Measurements from ENCODE around the gene RIPOR2.

RIPOR2 gene

DNA sequence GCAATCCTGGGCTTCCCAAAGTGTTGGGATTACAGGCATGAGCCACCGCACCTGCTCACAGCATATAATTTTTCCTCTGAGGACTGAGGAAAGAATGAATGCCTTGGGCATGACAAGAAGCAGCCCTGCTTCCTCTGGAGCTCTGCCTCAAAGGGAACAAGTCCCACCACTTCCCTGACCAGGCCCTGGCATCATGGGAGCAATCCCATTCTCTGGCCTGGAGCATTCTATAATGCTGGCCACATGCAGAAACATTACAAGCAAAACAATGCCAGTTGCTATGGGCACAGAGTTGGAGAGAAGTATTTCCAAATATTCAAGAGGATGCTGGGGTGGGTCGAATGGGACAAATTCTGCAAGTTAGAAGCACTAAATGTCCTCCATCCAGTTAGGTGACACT is 95.6 kb downstream of the RIPOR2 start:
- no peak for DNase-seq

DNA sequence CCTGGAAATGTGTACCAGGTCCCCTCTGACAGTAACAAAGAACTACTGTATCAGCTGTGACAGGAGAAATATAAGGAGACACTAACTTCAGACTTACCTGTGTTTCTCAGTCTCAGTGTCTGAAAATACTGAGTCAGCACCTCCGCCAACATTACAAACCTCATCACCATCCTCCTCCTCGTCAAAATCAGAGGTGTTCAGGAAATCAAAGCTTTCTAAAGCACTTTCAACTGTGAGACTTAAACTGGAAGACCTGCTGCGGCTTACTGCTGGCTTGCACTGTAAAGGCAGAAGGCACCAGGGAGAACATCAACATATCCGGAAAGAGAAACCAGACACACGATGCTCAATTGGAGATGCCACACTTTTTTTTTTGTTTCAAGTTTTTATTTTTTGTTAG is 96.8 kb downstream of the RIPOR2 start:
- no peak for DNase-seq

GRCh38 chr6:24838081-24838480 is 97.7 kb downstream of the RIPOR2 start:
- DNase-seq = no peak

- DNase-seq = no peak
Observed at GRCh38 chr6:24836109-24836508, 99.7 kb downstream of the RIPOR2 start.

- DNase-seq = no peak
Observed at GRCh38 chr6:24833711-24834386, 101.9 kb downstream of the RIPOR2 start.

GRCh38 chr6:24832794-24833193 is 103.0 kb downstream of the RIPOR2 start:
- DNase-seq = no peak

- DNase-seq = no peak
Observed at GRCh38 chr6:24831771-24832716, 103.7 kb downstream of the RIPOR2 start.

- no peak for DNase-seq
Observed at GRCh38 chr6:24829657-24830056, 106.1 kb downstream of the RIPOR2 start.

DNA sequence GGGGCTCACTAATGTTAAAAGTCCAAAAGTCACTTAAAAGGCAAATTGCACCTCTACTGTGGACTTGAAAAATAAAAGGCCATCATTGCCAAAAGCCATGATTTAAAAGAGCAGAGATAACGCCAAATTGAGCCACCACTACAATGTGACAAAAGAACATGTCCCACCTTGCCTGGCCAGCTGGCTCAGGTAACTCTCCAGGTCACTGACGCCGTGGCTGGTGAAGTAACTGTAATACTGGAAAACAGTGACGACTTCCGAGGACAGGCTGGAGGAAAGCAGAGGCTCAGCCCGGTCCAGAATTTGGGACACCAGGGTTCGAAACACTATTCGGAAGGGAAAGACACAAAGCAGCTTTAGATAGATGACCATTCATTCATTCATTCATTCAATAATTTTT is 107.8 kb downstream of the RIPOR2 start:
- no peak for DNase-seq

DNA sequence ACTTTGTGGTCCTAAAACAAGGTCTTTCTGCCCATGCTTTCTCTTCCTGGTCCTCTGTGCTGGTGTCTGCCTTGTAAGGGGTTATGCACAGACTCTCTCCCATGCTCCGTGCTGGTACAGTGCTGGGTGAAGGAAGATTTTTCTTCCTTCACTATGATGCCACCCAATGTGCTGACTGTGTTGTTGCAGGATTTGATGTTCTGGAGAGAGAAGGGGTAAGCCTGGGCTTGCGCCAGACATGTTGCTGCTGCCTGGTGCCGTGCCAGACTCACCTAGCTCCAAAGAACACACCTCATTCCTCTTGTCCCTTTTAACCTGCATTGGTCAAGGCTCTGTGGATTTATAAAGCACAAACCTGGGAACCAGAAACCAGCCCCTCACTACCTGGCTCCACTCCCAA is 108.6 kb downstream of the RIPOR2 start:
- DNase-seq = no peak

GRCh38 chr6:24825130-24825630 is 110.6 kb downstream of the RIPOR2 start:
- no peak for DNase-seq

DNA sequence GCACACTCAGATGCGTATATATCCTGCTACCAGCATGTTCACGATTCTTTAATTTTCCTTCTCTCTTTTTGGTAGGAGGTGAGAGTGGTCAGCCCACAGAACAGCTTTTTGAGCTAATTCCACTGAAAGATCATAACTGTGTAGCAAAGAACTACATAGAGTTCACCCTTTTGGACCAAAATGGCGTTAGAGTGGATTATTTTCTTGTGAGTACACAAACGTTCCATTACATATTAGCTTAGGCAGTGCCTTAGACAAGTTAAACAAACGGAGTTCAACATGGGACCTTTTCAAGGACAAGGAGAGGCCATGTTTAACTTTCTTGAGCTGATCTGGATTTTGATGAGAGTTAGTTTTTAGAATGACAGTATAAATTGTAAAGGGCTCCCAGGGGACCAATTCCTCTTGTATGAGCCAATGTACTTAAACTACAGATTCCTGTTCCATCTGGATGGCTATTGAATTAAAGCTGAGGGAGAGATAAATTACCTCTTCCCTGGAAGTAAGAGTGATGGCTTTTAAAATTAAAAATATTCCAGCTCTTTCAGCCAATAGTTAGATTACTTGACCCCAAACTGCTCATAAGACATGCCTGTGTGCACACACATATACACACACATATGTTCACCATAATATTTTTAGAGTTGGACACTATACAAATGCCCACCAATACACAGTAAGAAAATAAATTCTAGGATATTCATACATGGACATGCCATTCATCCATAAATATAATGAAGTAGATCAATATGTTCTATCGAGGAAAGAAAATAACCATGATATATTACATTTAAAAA is 111.4 kb downstream of the RIPOR2 start:
- no peak for DNase-seq

GRCh38 chr6:24823185-24823584 is 112.6 kb downstream of the RIPOR2 start:
- DNase-seq = no peak

DNA sequence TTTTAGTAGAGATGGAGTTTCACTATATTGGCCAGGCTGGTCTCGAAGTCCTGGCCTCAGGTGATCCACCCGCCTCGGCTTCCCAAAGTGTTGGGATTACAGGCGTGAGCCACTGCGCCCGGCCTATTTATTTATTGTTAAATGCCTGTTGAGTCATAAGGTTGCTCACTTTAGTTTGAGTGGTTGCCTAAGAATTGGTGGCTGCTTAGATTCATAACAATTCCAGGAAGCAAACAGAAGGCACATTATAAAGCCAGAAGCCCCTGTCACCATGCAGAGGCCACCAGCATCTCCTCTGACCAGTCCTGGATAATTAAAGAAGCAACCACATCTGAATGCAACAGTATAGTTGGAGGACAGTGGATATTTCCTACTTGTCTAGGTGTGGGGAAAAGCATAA is 113.1 kb downstream of the RIPOR2 start:
- no peak for DNase-seq

DNA sequence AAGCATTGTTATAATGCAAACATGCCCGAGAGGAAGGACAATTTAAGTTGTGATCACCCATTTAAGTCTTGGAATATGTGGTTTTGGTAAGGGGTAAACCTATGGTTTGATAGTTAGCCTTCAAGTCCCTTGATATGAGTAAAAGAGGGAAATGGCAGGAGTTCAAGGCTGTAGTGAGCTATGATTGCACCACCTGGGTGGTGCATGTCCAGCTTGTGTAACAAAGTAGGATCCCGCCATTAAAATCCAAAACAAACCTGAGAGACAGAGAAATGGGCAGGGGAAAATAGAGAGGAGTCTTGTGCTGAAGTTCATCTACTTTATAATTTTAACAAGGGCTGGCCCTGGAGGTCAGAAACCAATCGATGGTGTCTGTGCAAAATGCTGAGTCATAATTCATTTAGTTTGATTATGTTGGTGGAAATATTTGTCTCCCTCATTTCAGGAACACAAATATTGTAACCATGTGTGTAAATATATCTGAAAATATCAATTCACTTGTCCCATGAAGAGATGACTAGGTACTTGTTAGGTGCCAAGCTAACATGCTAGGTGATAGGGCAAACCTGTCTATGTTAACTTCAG is 113.8 kb downstream of the RIPOR2 start:
- no peak for DNase-seq

DNA sequence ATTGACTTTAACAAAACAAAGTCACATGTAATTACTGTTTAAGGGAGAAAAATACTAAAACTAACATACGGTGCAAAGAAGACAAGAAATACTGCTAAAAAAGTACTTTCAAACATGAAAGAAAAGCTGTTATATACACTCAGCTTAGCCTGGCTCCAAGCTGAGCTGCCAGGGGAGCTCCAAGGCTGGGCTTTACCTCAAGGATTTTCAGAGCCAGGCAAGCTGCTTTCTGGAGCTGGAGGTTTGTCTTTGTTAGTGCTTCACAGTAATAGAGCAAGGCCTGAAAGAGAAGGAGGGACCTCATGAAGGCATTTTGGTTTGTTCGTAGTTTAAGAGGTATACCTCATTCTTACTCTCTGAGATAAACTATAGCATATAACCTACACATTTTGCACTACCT is 117.4 kb downstream of the RIPOR2 start:
- DNase-seq = no peak

- no peak for DNase-seq
Observed at GRCh38 chr6:24809728-24810127, 126.0 kb downstream of the RIPOR2 start.

- no peak for DNase-seq
Observed at GRCh38 chr6:24807584-24807983, 128.2 kb downstream of the RIPOR2 start.

DNA sequence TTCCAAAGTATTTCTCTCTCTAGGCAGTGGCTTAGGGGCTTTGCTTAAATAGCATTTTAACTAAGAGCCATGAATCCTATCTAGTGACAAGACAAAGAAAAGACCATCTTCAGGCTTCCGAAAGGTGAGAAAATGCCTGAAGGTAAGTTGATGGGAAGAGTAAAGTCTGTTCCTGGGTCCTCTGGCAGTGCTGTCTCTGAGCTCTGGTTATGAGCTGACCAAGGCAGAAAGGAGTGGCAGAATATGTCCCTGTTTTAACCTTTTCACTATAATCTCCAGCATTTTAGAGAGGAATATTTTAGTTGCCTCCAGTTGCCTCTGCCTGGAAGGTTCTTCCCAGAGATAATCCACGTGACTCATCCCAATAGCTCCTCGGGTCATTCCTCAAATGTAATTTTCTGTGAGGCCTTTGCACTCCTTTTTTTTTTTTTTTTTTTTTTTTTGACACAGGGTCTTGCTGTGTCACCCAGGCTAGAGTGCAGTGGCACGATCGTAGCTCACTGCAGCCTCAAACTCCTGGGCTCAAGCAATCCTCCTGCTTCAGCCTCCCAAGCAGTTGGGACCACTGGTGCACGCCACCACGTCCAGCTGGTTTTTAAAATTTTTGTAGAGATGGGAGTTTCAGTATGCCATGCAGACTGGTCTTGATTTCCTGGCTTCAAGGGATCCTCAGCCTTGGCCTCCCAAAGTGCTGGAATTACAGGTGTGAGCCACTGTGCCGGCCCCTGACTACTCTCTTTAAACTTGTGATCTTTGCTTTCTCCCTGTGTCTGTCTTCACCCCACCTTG is 133.3 kb downstream of the RIPOR2 start:
- no peak for DNase-seq

DNA sequence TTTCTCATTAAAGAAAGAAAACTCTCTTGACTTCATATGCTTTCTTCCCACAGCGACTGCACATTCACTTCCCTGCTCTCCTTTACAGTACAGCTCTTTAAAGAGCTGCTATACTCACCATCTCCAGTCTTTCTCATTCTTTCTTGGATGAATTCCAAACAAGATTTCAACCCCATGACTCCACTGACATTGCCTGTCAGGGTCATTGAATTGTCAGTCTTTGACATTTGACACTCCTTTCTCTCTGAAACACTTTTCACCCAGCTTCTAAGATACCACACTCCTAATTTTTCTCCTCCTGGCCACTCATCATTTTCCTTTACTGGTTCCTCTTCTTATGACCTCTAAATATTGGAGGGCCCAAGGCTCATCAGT is 136.2 kb downstream of the RIPOR2 start:
- DNase-seq = no peak

GRCh38 chr6:24798740-24799540 is 136.8 kb downstream of the RIPOR2 start, which contains the start of gene ARMH2:
Gene ARMH2 (minus strand): TSS chr6:24798917. CDS start chr6:24798857, 60 bp downstream.
- no peak for DNase-seq
